Erythroblast (primary cell): ENCODE results near the gene LRRC9.
"Not testable (repeated sequence)": the region's sequence is repeated elsewhere in the genome, so short reads cannot be mapped to it uniquely, and the experiment has no call there.

Experiments
- DNase-seq, 2 experiments: peaks; one replicate each; lab custom pipeline; 2025; lab: John Stamatoyannopoulos, UW
- GATA1 ChIP-seq: IDR thresholded peaks from 2 replicates; pipeline ENCODE4 v1.6.1; 2011; ENCODE audit warnings: low read depth, mild to moderate bottlenecking, control low read depth, low read length, moderate library complexity
- POLR2A ChIP-seq: IDR thresholded peaks from 2 replicates; pipeline ENCODE4 v1.6.1; 2011; ENCODE audit warnings: mild to moderate bottlenecking, low read length

Gene LRRC9

GRCh38 chr14:59997966-59998365, 78.0 kb downstream of the LRRC9 start:
- no peak for DNase-seq
- TF ChIP-seq POLR2A (no peak), GATA1 (no peak)

- DNase-seq = no peak
- TF ChIP-seq POLR2A (no peak), GATA1 (no peak)
These were observed 78.6 kb downstream of the LRRC9 start for GRCh38 chr14:59998564-59998963.

GRCh38 chr14:60002819-60003492, 83.0 kb downstream of the LRRC9 start:
- TF ChIP-seq POLR2A = no peak
- TF ChIP-seq GATA1 = no peak
- DNase-seq = no peak

- TF ChIP-seq POLR2A = no peak
- no peak for TF ChIP-seq GATA1
- no peak for DNase-seq
These were observed 84.0 kb downstream of the LRRC9 start for GRCh38 chr14:60003991-60004390.

- TF ChIP-seq POLR2A = no peak
- no peak for TF ChIP-seq GATA1
- no peak for DNase-seq
These were observed 88.1 kb downstream of the LRRC9 start for GRCh38 chr14:60008042-60008441.

- DNase-seq = not testable (repeated sequence)
These were observed 90.3 kb downstream of the LRRC9 start for GRCh38 chr14:60010263-60010662.

- TF ChIP-seq POLR2A (no peak), GATA1 (no peak)
- no peak for DNase-seq
These were observed 94.5 kb downstream of the LRRC9 start for GRCh38 chr14:60014402-60014801.

- DNase-seq = no peak
- no peak for TF ChIP-seq POLR2A
These were observed 101.7 kb downstream of the LRRC9 start for GRCh38 chr14:60021619-60022018.

- no peak for TF ChIP-seq POLR2A
- TF ChIP-seq GATA1 = no peak
- no peak for DNase-seq
These were observed 105.6 kb downstream of the LRRC9 start for GRCh38 chr14:60025571-60025970.

- no peak for DNase-seq
- TF ChIP-seq GATA1 = no peak
- no peak for TF ChIP-seq POLR2A
These were observed 115.2 kb downstream of the LRRC9 start for GRCh38 chr14:60035177-60035576.

GRCh38 chr14:60047976-60048375, 128.0 kb downstream of the LRRC9 start:
- DNase-seq = not testable (repeated sequence)

- TF ChIP-seq POLR2A (no peak), GATA1 (no peak)
- no peak for DNase-seq
These were observed 131.8 kb downstream of the LRRC9 start for GRCh38 chr14:60051721-60052221.

- no peak for TF ChIP-seq GATA1
- TF ChIP-seq POLR2A = no peak
- DNase-seq = no peak
These were observed 138.1 kb downstream of the LRRC9 start for GRCh38 chr14:60058087-60058486.

GRCh38 chr14:60061371-60061770, 141.4 kb downstream of the LRRC9 start:
- no peak for DNase-seq
- TF ChIP-seq GATA1 (no peak), POLR2A (no peak)

- TF ChIP-seq GATA1 (no peak), POLR2A (no peak)
- peak; percentile 28 to 56 for DNase-seq
These were observed 144.6 kb downstream of the LRRC9 start for GRCh38 chr14:60064491-60065072.
